Uterus (tissue), 2 donors: Measurements from ENCODE around the gene SHISA9.

ENCODE experiments used
- CTCF ChIP-seq, 4 experiments: fragments of 200-600 bp in 2 of 4; fragments of 450-650 bp in 2 of 4; sonication (generic) in 2 of 4; IDR thresholded peaks; one replicate each; pipeline ENCODE4 v1.5.1; 2016 to 2019; ENCODE audit warnings: antibody characterized with exemption in 4 of 4, mild to moderate bottlenecking in 2 of 4, moderate library complexity in 1 of 4
- POLR2A ChIP-seq, 2 donors: fragments of 450-650 bp; IDR thresholded peaks; one replicate each; pipeline ENCODE4 v1.6.1; 2016; ENCODE audit warnings: antibody characterized with exemption in 2 of 2, mild to moderate bottlenecking in 1 of 2, moderate library complexity in 1 of 2

DNA sequence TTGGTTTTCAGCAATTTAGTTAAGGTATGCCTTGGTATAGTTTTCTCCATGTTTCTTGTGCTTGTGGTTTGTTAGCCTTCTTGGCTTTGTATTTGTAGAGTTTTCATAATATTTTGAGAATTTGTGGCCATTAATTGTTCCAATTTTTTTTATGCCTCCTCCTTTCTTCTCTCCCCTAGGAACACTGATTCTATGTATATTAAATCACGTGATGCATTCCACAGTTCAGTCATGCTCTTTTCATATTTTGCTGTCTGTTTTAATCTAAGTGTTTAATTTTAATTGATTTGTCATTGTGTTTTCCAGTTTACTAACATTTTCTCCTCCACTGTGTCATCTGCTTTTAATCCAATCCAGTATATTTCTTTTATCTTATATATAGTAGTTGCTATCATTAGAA, 263.6 kb downstream of the SHISA9 start:
- TF ChIP-seq CTCF (IDR thresholded peaks at IDR 0.05) (no peak), POLR2A (IDR thresholded peaks at IDR 0.05) (no peak)
